Measurements from ENCODE around the gene SLFN14.
"Not testable (repeated sequence)": the region's sequence is repeated elsewhere in the genome, so short reads cannot be mapped to it uniquely, and the experiment has no call there.

The SLFN14 gene

DNA sequence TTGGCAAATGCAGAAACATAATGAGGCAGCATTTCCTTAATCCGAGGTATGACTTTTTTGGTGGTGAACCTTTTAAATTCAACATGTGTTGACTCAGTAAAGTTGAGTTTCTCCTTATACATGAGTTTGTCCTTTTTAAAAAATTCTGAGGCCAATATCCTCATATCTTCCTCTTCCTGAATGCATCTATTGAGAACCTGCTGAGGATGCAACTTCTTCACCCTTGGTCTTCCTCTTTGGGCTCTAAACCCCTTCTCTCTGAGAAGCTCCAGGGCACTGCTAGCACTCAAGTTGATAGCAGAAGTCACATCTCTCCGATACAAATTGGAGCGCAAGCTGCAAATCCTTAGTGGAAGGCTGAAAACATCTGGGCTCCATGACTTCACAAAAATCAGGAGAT is 3.3 kb downstream of the SLFN14 start:
- DNase-seq = no peak

DNA sequence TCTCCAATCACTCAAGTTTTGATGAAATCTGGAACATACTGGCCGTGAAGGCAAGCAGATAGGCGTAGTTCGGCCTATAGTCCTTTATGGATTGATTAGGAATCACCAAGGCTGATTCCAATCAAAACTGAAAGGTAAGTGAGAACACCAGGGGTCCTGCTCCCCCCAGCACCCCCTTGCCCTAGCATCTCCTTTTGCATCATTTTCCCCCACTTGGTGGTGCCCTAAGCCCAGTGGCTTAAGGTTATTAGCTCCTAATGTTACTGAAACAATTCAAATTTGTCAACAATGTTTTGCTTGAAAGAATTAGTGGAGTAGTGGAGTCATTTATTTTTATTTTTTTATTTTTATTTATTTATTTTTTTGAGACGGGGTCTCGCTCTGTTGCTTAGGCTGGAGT is 4.9 kb downstream of the SLFN14 start:
- DNase-seq = no peak

DNA sequence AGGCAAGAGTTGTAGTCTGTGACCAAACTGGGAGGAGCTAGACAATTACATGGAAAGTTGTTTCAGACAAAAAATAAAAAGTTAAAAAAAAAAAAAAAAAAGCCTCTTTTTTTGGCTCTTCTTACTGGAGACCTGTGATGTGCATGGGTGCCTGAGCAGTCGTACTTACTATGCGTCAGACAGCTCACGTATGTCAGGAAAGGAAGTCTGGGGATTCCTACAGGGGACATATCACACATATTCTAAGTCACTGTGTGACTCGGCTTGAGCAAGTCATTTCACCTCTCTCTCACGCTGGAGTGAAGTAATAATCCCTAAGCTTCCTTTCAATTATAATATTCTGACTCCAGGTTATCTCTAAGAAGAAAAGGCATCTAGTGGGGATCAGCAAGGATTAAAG is 6.0 kb downstream of the SLFN14 start:
- DNase-seq = no peak

DNA sequence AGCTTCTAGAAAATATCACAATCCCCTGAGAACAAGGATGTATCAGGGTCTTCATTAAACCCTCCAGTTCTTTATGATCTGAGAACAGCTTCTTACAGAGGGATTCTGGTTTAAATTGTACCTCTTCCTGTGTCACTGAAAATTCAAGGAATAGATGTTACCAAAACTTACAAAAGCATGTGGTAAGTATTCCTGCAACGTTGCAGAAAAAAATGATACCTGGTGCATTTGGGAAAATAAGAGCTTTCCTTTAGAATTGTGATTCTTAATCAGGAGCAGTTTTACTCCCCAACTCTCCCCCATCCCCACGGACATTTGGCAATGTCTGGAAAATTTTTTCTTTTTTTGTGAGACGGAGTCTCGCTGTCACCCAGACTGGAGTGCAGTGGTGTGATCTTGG is 7.3 kb downstream of the SLFN14 start:
- no peak for DNase-seq

DNA sequence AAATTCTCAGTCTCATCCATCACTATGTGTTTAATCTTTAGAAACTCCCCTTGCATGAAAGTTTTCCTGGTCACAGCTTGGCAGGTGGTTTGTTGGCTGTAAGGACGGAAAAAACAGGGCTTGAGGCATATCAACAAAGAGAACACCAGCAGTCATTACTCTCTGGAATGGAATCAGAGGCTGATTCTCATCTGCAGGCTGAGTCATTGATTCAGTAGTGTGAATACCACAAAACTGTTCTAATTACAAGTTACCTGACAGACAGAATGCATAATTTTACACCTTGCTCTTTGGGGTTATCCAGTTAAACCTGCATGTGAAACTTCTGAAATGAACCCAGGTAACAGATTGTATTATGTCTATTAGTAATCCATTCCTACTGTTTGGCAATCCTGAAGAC is 11.6 kb downstream of the SLFN14 start:
- no peak for DNase-seq

DNA sequence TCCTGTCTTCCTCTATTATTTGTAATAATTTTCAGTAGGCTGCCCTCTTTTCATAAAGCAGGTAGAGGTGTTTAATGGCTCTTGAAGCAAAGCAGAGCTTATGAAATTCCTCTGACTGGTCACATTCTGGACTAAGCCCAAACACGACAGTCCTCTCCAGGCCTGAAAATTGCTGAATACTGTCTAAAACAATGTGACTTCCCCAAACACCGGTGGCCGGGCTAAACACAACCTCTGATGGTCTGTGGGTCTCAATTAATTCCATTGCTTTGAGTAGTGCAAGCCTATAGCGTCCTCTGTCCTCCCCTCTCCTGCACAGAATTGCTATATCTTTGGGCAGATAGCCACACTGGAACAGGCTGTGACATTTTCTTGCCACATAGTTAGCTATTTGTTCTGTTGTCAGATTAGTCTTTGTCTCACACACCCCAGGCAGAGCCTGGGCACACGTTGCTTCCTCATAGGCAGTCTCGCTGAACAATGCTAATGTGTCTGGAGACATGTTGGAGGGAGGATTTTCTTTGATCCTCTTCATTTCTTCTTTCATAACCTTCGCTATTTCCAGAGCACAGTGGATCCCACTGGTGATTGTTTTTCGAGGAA is 12.3 kb downstream of the SLFN14 start:
- no peak for DNase-seq

DNA sequence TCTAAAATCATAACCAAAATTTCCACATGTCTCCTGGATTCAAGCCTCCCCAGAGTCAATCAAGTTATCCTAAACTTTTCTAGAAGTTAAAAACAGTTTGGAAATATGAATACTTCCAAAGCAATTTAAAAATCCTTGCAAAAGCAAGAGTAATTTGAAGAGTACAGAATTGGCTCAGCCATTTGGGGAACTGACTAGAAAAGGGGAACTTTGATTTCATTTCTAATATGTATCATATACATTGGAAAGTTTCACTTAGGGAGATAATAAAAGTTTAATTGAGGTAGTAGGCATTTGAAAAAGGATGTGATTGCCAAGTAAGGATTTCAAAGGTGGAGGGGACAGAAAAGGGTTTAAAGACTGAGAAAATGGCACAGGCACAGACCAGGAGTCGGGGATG is 14.1 kb downstream of the SLFN14 start:
- DNase-seq = no peak

DNA sequence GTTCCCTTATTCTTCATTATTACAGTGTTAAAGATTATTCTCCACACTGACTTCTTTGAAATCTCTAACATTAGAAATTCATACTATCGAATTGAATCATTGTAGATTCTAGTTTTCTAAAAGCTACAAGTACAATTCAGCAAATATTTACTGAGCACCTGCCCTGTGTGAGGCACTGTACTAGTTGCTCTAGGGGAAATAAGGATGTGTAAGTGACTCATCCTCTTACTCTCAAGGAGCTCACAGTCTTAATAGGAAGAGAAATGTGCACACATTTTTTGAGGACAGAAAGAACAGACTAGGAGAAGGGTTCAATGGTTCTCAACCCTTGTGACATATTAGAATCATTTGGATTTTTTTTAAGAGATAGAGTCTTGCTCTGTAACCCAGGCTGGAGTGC is 15.5 kb downstream of the SLFN14 start:
- no peak for DNase-seq

DNA sequence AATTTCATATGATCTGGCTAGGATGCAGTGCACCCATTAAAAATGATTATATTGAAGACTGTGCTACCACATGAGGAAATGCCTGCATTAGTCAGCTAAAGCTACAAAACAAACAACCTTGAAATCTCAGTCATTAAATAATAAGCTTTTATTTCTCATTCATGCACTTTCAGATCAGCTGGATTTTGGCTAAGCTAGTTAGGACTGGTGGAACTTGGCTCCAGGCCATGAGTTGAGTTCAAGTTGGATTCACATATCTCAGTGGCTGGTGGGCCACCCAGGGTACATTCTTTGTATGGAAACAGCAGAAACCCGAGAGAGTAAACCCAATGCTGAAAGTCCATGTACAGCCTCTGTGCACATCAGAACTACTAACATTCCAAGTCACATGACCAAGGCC is 16.8 kb downstream of the SLFN14 start:
- DNase-seq = no peak

DNA sequence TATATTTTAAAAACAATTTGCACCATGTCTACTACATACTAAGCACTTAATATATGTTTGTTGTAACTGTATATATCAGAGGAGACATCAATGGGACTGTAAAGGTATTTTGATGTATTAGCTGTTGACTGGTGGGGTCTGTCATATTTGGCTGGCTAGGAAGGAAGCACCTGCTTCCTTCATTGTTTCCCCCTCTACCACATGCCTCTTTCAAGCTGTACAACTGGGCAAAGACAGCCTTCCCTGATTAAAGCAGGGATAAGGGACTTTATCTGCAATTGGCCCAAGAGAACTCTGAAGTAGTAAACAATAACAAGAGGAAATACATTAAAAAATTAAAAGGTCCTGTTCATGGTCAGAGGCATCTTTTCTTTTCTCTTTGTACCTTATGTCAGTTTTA is 17.6 kb downstream of the SLFN14 start:
- no peak for DNase-seq

DNA sequence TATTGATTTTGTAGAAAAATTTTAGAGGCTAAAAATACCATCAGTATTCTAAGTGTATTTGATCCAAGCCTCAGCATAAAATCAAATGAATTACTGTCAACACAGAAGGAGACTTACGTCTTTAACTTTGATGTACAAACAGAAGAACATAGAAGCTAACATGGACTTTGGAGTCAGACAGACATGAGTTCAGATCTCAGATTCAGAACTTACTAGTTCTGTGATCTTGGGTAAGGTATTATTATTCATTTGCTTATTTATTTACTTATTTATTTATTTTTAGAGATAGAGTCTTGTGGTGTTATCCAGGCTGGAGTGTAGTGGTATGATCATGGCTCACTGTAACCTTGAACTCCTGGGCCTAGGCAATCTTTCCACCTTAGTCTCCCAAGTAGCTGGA is 19.2 kb downstream of the SLFN14 start:
- DNase-seq = no peak

DNA sequence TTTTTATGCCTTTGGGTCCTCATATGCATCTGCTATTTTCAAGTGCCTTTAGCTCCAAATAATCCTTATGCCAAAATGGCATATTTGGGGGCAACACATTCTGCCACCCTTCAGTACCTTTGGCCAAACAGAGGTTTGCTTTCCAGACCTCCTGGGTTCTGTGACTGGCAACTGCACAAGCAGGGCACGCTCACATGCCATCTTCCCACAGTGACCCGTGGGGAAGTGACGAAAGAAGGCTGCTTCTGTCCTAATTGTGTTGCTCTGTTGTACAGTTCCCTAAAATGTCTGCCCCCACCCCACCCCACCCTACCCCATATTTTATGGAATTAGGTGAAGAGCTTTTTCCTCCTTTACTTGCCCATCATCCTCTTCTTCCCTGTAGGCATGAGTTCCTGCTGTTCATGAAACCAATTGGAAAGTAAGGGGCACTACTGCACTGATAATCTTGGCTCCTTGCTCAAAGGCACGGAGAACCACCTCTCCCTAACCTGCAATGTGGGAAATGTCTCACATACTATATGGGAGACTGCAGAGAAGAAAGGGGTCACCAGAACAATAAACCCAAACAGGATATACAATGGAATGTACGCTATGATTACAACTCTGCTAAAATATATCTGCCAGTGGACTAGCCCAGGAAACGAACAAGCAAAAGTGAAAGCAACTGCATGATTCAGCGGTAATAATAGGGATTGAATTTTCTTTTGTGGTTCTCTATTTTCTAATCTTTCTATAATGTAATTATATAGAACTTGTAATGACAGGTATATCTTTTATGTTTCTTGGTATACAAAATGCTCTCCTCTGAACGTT is 19.8 kb downstream of the SLFN14 start:
- DNase-seq = no peak

DNA sequence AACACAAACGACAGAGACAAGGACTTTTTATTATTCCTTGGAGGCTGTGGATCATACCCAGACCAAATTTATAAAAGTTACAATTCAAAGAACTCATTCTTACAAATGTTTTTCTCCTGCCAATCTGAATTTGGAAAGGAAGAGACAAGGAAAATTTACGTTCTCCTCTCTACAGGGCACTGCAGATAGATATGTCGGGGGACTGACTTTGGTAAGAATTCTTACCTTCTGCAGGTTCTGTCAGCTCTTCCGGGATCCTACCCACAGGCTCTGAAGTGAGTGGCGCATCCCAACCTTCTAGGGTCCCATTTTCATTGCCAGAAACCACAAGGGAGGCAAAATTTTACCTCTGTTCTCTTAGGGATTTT is 21.0 kb downstream of the SLFN14 start:
- DNase-seq = no peak

DNA sequence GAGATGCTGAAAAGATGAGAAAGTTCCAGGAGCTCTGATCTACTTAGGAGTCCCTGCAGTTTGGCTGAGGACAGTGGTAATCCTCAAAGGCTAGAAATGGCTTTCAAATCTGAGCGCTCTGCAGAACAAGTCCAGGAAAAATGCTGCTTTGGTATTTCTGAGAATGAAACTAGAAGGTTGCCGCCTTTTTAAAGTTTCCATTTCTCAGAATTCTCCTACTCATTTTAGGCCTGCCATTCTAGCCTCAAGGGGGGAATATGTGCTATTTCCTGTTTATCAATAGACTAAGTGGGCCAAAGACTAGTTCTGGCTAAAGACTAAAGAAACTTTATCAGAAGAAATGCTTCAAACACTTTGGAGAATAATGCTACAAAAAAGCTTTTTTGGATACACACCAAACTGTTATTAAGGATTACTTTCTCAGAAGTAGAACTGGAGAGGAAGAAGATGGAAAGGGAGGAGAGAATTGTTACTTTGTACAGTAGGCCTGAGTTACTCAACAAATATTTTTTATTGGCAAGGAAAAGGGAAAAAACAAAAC is 22.9 kb downstream of the SLFN14 start, which contains the start of gene SLFN12L:
SLFN12L (minus strand) TSS at position 78 of the 541 bp plus-strand sequence. CDS start 15,314 bp downstream, outside the sequence.
- no peak for DNase-seq

DNA sequence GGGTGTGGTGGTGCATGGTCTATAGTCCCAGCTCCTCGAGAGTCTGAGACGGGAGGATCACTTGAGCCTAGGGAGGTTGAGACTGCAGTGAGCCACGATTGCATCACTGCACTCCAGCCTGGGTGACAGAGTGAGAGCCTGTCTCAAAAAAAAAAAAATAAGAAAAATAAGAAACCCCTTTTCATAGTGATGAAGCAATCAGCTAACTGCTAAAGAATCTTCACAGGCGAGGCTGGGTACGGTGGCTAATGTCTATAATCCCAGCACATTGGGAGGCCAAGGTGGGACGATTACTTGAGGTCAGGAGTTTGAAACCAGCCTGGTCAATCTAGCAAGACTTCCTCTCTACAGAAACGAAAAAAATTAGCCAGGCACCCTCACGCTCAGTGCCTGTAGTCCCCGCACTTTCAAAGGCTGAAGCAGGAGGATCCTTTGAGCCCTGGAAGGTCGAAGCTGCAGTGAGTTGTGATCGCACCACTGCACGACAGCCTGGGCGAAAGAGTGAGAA is 23.9 kb downstream of the SLFN14 start:
- no peak for DNase-seq

DNA sequence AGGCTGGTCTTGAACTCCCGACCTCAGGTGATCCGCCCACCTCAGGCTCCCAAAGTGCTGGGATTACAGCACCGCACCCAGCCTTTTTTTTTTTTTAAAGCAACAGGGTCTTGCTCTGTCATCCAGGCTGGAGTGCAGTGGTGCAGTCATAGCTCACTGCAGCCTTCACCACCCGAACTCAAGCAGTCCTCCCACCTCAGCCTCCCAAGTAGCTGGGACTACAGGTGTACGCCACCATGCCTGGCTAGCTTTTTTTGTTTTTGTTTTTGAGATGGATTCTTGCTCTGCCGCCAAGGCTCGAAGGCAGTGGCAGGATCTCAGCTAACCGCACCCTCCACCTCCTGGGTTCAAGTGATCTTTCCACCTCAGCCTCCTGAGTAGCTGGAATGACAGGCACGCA is 25.2 kb downstream of the SLFN14 start:
- DNase-seq = not testable (repeated sequence)

DNA sequence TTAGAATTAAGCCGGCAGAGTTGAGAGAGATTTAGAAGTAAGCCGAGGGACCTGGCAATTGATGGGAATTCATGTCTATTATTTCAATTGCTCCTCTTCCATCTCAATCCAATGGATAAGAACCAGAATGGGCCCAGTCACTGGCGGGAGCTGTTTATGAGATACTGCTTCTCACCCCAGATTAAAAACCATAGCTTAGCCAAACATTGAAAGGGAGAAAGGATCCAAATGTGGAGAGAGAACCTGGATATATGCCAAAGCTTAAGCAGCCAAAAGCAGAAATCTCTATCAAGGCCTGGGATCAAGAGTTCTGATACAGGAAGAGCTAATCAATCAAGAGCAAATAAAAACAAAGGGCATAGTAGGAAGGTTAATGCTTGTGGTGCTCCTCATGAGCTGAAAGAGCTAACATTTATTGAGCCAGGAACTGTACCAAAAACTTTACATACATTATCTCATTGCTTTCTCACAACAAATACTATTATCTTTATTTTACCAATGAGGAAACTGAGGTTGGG is 26.0 kb downstream of the SLFN14 start:
- DNase-seq = no peak

DNA sequence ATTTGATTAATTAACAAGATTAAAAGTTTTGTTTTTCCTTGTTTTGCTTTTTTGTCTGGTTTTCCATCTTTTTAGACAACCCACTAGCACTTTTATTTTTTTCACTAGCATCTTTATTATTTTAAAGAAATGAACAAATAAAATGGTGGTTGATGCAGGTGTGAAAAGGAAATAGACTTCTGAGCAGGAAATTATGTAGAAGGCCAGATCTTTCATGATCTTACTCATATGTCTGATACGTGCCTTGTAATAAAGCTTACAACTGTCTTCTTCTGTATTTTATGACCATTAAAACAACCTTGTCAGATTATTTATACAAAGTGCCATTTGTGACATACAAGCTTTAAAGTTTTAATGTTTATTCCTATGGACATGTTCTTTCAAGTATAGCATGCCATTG is 29.5 kb downstream of the SLFN14 start:
- no peak for DNase-seq

DNA sequence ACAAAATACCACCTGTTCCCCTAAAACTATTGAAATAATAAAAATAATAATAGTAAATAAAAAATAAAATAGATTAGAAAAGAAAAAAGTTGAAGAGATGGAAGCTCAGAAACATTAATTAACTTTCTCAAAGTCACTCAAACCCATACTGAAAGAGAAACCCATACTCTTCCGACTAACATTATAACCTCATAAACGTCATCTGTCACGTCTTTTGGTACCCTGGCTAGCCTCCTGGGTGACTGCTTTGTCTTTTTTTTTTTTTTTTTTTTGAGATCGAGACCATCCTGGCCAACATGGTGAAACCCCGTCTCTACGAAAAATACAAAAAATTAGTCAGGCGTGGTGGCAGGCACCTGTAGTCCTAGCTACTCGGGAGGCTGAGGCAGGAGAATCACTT is 30.8 kb downstream of the SLFN14 start:
- DNase-seq = no peak

DNA sequence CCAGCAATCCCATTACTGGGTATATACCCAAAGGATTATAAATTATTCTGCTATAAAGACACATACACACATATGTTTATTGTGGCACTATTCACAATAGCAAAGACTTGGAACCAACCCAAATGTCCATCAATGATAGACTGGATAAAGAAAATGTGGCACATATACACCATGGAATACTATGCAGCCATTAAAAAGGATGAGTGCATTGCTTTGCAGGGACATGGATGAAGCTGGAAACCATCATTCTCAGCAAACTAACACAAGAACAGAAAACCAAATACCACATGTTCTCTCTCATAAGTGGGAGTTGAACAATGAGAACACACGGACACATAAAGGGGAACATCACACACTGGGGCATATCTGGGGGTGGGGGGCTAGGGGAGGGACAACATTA is 31.3 kb downstream of the SLFN14 start:
- DNase-seq = not testable (repeated sequence)

DNA sequence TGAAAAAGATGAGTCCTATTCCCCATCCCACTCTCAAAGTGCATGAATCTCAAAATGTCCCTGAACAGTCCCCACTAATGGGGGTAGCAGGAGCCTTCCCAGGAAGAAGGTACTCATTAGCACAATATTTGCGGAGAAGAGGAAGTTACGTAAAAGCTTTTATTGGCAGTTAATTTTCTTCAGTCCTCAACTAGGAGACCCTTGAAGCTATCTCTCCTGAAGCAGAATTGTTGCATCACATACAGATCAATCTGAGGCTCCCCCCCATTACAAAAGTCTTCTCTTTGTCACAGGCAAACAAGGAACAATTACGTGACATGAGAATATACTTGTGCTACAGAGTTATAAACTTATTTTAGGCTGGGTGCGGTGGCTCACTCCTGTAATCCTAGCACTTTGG is 37.3 kb downstream of the SLFN14 start:
- no peak for DNase-seq

DNA sequence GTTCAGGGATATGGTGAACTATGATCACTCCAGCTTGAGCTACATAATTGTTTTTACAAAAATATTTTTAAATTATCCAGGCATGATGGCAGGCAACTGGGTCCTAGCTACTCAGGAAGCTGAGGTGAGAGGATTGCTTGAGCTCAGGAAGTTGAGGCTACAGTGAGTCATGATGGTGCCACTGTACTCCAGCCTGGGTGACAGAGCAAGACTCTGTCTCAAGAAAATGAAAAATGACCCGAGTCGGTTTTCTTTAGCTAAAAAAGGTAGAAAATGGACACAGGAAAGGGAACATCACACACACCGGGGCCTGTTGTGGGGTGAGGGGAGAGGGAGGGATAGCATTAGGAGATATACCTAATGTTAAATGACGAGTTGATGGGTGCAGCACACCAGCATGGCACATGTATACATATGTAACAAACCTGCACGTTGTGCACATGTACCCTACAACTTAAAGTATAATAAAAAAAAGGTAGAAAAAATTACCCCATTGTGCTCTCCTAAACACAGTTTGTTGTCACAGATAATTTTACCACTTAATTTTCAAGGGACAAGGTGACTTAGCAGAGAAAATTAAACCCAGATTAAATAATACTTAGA is 38.9 kb downstream of the SLFN14 start:
- DNase-seq = not testable (repeated sequence)

DNA sequence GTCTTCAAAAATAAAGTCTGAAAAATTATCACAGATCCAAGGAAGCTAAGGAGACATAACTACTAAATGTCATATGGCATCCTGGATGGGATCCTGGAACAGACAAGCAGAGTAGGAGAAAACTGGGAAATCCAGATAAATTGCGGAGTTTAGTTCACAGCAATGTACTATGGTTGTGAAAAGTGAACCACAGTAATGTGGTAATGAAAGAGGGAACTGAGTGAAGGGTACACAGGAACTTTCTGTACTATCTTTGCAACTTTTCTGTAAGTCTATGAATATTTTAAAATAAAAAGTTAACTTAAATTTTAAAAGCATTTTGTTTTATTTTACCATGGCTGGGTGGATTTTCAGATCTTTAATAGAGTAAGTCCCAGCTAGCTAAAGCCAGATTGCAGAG is 39.5 kb downstream of the SLFN14 start:
- DNase-seq = no peak

All from GOT3 (cell line).